ENCODE data around the gene TIMP3. TPM values are rescaled to one million over a fixed set of nuclear protein-coding genes. Genes with fewer than 3 reads are reported as not detected.

TIMP3 gene
- total and polyA plus RNA-seq, 2 of the 4 experiments (the other 2 are of a cell fraction) = 98.8 to 179 TPM

DNA sequence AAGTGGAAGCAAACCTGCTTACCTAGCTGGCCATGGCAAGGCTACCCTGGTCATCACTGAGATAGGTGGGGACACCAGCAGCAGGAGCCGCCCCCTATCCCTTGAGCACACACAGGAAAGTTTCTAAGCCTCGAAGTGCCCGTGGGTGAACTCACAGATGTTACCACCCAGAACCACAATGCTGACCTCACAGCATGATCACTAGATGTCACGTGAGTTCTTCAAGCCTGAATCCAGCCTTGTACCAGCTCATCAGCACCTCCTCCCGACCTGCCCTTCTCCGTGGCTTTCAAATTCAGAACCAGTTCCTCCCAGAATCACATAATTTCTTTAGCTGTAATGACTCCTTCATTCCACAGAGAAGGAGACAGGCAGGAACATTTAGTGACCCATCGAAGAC, 24.7 kb upstream of the TIMP3 start:
- WGBS, 2 experiments (ENCODE audit: extremely low coverage in 2 of 2, insufficient read length in 1 of 2) = 57% methylated on average over 1 of the region's 7 CpGs; no CpG with 5 or more reads in 1 of the 2 experiments
- POLR2A ChIA-PET (ENCODE audit: unreplicated experiment) = no interaction called here
- H4K8ac ChIP-seq (ENCODE audit: low read depth in 2 of 2, low read length in 2 of 2) = no peak overlapping the region
- no peak overlapping the region for H3K14ac ChIP-seq (replicated peaks; ENCODE audit: low read depth, low read length)
- no peak overlapping the region; the same call in 1 of the 2 replicates for H2BK120ac ChIP-seq (ENCODE audit: low read depth, low read length)
- in situ Hi-C loops (cut with MboI; ENCODE audit: low sequenced_read_pairs) (no loop called here), dilution Hi-C loops (cut with HindIII; ENCODE audit: low sequenced_read_pairs, unreplicated experiment) (no loop called here), intact Hi-C loops (cut with micrococcal nuclease) (no loop called here)
- peaks cover 5% of the 10 kb centered on the region for H3K9me3 ChIP-seq (ENCODE audit: control insufficient read depth, insufficient read depth, low read length)
- H2AK5ac ChIP-seq (ENCODE audit: low read depth, low read length) = 0 out of 2 replicates have a peak overlapping the region, but pooled peaks have one; percentile 46
- peak overlapping the region; percentile 66 for H2AFZ ChIP-seq (replicated peaks; ENCODE audit: low read length, poor library complexity)
- no peak overlapping the region for H3K4me2 ChIP-seq (ENCODE audit: low read depth, low read length)
- H3K56ac ChIP-seq (ENCODE audit: extremely low read depth, insufficient read depth, low read length) = no peak overlapping the region
- ATAC-seq (ENCODE audit: low read depth) = no peak
- H3K18ac ChIP-seq (ENCODE audit: low read depth, low read length) = no peak overlapping the region
- H3K27me3 ChIP-seq (ENCODE audit: control insufficient read depth, insufficient read depth, low read length) = peaks cover under 1% of the 10 kb centered on the region; the same call in 1 of the 2 replicates
- no peak overlapping the region for H3K23ac ChIP-seq (ENCODE audit: low read depth, low read length)
- H4K91ac ChIP-seq (ENCODE audit: insufficient read depth, low read depth, low read length) = no peak overlapping the region
- H3K4me3 ChIP-seq (ENCODE audit: insufficient read depth, low read depth, low read length) = no peak overlapping the region
- H4K5ac ChIP-seq (ENCODE audit: low read depth, low read length) = no peak overlapping the region
- no peak overlapping the region; the same call in 1 of the 2 replicates for H3K4ac ChIP-seq (ENCODE audit: low read depth, low read length)
- H3K27ac ChIP-seq (ENCODE audit: insufficient read depth, low read length) = no peak overlapping the region
- no peak overlapping the region for H2BK5ac ChIP-seq (ENCODE audit: low read depth, low read length, poor library complexity, severe bottlenecking)
- DNase-seq = no peak
- H2AK9ac ChIP-seq (replicated peaks; ENCODE audit: low read depth, low read length, poor library complexity) = no peak overlapping the region
- H3K4me1 ChIP-seq (ENCODE audit: control insufficient read depth, insufficient read depth, low read length) = peaks cover 9% of the 10 kb centered on the region; the same call in 1 of the 2 replicates
- no TSS peak for BruUV-seq (replicated peaks)
- H4K20me1 ChIP-seq (ENCODE audit: insufficient read depth, low read length) = no peaks in the 10 kb centered on the region
- CTCF ChIA-PET = interaction anchor here (0.8 to 1.6 kb wide), 2 partner anchors 18 to 20 kb away, joined by 3 to 7 read pairs; no protein-coding TSS in a partner anchor
- no peak overlapping the region for H3K9ac ChIP-seq (ENCODE audit: low read depth, low read length)
- H2BK20ac ChIP-seq (ENCODE audit: low read depth, low read length) = no peak overlapping the region
- H3K9me1 ChIP-seq (ENCODE audit: insufficient read depth, low read length) = no peaks in the 10 kb centered on the region
- no peaks in the 10 kb centered on the region for H3K36me3 ChIP-seq (ENCODE audit: control insufficient read depth, insufficient read depth, low read length)
- TF ChIP-seq NFE2L2 (IDR thresholded peaks at IDR 0.05; ENCODE audit: low read depth, low read length) (no peak), RFX5 (IDR thresholded peaks at IDR 0.05; ENCODE audit: low read depth, low read length) (no peak), MXI1 (IDR thresholded peaks at IDR 0.05; ENCODE audit: borderline replicate concordance, low read depth, low read length) (no peak), SMC3 (IDR thresholded peaks at IDR 0.05; ENCODE audit: low read depth, low read length) (no peak), CEBPB (IDR thresholded peaks at IDR 0.05; ENCODE audit: low read depth, low read length) (no peak), POLR2A (IDR thresholded peaks at IDR 0.05; ENCODE audit: low read depth, low read length) (no peak), CHD1 (IDR thresholded peaks at IDR 0.05; ENCODE audit: low read depth, low read length) (no peak), RCOR1 (IDR thresholded peaks at IDR 0.05; ENCODE audit: insufficient replicate concordance, low read length) (no peak)
- TF ChIP-seq, protein P1, sequence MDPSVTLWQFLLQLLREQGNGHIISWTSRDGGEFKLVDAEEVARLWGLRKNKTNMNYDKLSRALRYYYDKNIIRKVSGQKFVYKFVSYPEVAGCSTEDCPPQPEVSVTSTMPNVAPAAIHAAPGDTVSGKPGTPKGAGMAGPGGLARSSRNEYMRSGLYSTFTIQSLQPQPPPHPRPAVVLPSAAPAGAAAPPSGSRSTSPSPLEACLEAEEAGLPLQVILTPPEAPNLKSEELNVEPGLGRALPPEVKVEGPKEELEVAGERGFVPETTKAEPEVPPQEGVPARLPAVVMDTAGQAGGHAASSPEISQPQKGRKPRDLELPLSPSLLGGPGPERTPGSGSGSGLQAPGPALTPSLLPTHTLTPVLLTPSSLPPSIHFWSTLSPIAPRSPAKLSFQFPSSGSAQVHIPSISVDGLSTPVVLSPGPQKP (IDR thresholded peaks at IDR 0.05; ENCODE audit: borderline replicate concordance, low read depth, low read length) = no peak
- TF ChIP-seq, protein P2, sequence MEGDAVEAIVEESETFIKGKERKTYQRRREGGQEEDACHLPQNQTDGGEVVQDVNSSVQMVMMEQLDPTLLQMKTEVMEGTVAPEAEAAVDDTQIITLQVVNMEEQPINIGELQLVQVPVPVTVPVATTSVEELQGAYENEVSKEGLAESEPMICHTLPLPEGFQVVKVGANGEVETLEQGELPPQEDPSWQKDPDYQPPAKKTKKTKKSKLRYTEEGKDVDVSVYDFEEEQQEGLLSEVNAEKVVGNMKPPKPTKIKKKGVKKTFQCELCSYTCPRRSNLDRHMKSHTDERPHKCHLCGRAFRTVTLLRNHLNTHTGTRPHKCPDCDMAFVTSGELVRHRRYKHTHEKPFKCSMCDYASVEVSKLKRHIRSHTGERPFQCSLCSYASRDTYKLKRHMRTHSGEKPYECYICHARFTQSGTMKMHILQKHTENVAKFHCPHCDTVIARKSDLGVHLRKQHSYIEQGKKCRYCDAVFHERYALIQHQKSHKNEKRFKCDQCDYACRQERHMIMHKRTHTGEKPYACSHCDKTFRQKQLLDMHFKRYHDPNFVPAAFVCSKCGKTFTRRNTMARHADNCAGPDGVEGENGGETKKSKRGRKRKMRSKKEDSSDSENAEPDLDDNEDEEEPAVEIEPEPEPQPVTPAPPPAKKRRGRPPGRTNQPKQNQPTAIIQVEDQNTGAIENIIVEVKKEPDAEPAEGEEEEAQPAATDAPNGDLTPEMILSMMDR (conservative IDR thresholded peaks at IDR 0.05; ENCODE audit: low read depth, low read length) = no peak
- TF ChIP-seq, protein P3, sequence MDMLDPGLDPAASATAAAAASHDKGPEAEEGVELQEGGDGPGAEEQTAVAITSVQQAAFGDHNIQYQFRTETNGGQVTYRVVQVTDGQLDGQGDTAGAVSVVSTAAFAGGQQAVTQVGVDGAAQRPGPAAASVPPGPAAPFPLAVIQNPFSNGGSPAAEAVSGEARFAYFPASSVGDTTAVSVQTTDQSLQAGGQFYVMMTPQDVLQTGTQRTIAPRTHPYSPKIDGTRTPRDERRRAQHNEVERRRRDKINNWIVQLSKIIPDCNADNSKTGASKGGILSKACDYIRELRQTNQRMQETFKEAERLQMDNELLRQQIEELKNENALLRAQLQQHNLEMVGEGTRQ (IDR thresholded peaks at IDR 0.05; ENCODE audit: low read depth, low read length) = no peak
- no peaks in the 10 kb centered on the region for H3K79me1 ChIP-seq (ENCODE audit: low read depth in 1 of 2, low read length in 2 of 2)
- 0 out of 3 replicates have a peak overlapping the region, but pooled peaks have one; percentile 48 for H2BK15ac ChIP-seq (ENCODE audit: low read depth, low read length)

Data from IMR-90 (cell line).